Activated T-cell treated with anti-CD3 and anti-CD28 coated beads, Interleukin-2, amount 50 U/mL, for 24 hours (primary cell): ENCODE data around the gene PSMD11.
"Not testable (repeated sequence)": the region's sequence is repeated elsewhere in the genome, so short reads cannot be mapped to it uniquely, and the experiment has no call there.

Experiments used
- DNase-seq: peaks from one replicate; pipeline ENCODE4 v3.0.0-alpha.2; 2020
- H3K27ac Mint-ChIP-seq: 2 replicates; pipeline ENCODE4 v1.8.0; 2020; ENCODE audit warnings: mild to moderate bottlenecking, mixed read lengths
- H3K27me3 Mint-ChIP-seq: 2 replicates; pipeline ENCODE4 v1.8.0; 2020; ENCODE audit warnings: mixed read lengths
- H3K36me3 Mint-ChIP-seq: 2 replicates; pipeline ENCODE4 v1.8.0; 2020; ENCODE audit warnings: low read depth, mixed read lengths
- H3K4me1 Mint-ChIP-seq: 2 replicates; pipeline ENCODE4 v1.8.0; 2020; ENCODE audit warnings: low read depth, mixed read lengths
- H3K4me3 Mint-ChIP-seq: 2 replicates; pipeline ENCODE4 v1.8.0; 2020; ENCODE audit warnings: mild to moderate bottlenecking, moderate library complexity, mixed read lengths
- H3K9me3 Mint-ChIP-seq: 2 replicates; pipeline ENCODE4 v1.8.0; 2020; ENCODE audit warnings: mixed read lengths

The PSMD11 gene

GRCh38 chr17:32520104-32520701, 75.9 kb downstream of the PSMD11 start:
- H3K36me3 Mint-ChIP-seq, result no peaks in the 10 kb centered on the region
- no peaks in the 10 kb centered on the region for H3K9me3 Mint-ChIP-seq
- DNase-seq, result peak; percentile 55
- peak overlapping the region; percentile 84 for H3K27ac Mint-ChIP-seq
- H3K27me3 Mint-ChIP-seq, result no peaks in the 10 kb centered on the region
- peaks cover 86% of the 10 kb centered on the region for H3K4me1 Mint-ChIP-seq
- H3K4me3 Mint-ChIP-seq, result peak overlapping the region; percentile 73

DNA sequence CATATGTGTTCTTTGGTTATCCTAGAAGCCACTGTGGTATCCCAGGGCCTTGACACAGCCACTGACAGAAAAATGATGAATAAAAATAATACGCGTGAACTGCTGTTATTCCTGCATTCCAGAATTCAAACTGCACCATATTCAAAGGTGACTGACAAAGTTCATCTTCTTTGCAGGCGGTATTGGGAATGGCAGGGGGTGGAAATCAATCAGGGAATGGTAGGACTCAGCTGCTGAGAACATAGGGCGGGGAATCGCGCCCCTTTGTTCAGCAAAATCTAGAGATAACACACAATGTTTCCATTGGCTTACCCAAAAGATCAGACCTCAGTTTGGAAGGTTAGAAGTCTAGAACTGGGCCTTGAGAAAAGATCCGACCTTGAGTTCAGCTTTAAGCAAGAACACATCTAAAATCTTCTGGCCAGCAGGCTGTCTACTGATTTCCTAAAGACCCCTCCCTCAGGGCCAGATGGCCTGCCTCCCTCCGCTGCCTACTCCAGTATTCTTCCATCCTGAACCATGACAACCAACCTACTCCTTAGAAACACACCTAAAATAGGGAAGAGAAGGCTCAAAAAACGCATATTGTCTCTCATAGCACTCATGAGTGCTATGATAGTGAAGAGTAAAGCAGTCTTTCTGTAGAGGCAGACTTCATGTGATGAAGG, 76.6 kb downstream of the PSMD11 start:
- Mint-ChIP-seq H3K4me3 (peak overlapping the region; percentile 73), H3K27ac (peak overlapping the region; percentile 84), H3K36me3 (no peaks in the 10 kb centered on the region), H3K9me3 (no peaks in the 10 kb centered on the region), H3K27me3 (no peaks in the 10 kb centered on the region), H3K4me1 (peaks cover 83% of the 10 kb centered on the region)
- DNase-seq, result no peak

DNA sequence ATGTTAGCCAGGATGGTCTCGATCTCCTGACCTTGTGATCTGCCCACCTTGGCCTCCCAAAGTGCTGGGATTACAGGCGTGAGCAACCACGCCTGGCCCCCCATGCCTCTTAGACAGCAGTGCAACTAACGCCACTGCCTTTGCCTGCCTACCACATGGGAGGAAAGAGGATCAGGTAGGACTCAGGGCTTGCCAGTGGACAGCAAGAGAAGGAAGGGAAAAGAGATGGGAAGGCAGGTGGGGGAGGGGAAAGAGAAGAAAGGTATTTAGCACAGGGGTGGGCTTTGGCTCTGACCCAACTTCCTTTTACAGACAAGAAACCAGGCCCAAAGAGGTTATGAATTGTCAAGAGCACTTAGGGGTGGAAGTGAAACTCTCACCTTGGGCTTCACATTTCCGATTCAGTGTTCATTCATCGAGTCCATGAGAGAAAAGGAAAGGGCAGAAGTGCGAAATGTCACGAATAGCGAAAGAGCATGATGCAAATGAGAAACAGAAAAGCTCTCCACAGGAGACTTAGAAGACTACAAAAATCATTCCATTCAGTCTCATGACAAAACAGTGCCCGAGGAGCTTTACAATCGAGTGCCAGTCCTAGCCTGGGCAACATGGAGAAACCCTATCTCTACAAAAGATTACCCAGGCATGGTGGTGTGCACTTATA, 78.8 kb downstream of the PSMD11 start:
- DNase-seq, result peak; percentile 66
- peaks cover 3% of the 10 kb centered on the region for H3K27me3 Mint-ChIP-seq
- H3K36me3 Mint-ChIP-seq, result no peaks in the 10 kb centered on the region
- H3K4me1 Mint-ChIP-seq, result peaks cover 67% of the 10 kb centered on the region
- no peaks in the 10 kb centered on the region for H3K9me3 Mint-ChIP-seq
- peak overlapping the region; percentile 99 for H3K27ac Mint-ChIP-seq
- peak overlapping the region; percentile 70 for H3K4me3 Mint-ChIP-seq

DNA sequence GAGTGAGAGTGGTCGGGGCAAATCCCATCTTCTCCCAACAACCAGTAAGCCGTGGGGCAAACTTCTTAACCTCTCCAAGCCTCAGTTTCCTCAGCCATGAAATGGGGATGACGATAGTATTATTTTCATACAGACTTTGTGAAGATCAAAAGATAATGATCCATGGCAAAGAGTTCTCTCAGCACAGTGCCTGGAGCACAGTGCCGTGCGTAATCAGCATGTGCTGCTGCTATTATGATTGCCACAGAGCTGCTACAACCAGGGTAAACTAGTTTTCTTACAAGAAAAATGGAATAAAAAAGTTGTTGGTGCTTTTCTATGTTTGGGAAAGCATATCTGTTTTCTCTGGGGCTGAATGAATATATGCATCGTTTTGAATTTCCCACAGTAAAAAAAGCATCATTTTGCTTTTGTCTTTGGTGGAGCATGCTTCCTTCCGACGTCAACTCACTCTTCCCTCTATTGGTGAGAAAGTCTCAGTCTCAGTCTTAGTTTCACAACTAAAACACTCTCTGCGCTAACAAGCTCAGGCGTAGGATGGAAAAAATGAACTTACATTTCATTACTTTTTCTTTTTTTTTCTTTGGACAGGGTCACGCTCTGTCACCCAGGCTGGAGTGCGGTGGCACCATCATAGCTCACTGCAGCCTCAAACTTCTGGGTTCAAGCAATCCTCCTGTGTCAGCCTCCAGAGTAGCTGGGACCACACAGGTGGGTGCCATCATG, 79.7 kb downstream of the PSMD11 start:
- Mint-ChIP-seq H3K36me3 (no peaks in the 10 kb centered on the region), H3K4me3 (peak overlapping the region; percentile 70), H3K27me3 (peaks cover 3% of the 10 kb centered on the region), H3K4me1 (peaks cover 67% of the 10 kb centered on the region), H3K27ac (peak overlapping the region; percentile 99), H3K9me3 (no peaks in the 10 kb centered on the region)
- DNase-seq, result peak; percentile 60

DNA sequence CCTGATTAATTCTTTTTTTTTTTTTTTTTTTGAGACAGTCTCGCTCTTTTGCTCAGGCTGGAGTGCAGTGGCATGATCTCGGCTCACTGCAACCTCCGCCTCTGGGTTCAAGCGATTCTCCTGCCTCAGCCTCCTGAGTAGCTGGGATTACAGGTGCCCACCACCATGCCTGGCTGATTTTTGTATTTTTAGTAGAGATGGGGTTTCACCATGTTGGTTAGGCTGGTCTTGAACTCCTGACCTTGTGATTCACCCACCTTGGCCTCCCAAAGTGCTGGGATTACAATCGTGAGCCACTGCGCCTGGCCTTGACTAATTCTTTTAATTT, 80.2 kb downstream of the PSMD11 start:
- not testable (repeated sequence) for DNase-seq, H3K9me3 Mint-ChIP-seq, H3K36me3 Mint-ChIP-seq, H3K27me3 Mint-ChIP-seq, H3K4me3 Mint-ChIP-seq
- H3K4me1 Mint-ChIP-seq, result peaks cover 67% of the 10 kb centered on the region
- H3K27ac Mint-ChIP-seq, result peak overlapping the region; percentile 99

DNA sequence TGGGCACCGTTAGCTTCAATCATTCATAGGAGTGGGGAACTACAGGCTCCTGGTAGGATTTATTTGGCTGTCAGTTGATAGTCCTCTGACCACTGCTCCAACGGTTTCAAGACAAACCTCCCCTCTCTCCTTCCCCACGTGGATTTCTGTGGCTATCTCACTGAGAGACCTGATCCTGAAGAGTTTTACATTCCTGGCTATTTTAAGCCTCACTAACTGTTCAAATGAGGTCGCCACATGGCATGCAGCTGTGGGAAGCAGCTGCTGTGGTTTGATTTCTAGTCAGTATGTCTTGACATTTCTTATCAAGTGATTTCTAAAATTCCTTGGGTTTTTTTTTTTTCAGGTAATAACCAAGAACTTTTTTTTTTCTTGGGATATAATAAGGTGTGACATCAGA, 80.8 kb downstream of the PSMD11 start:
- Mint-ChIP-seq H3K27me3 (peaks cover 3% of the 10 kb centered on the region), H3K4me1 (peaks cover 61% of the 10 kb centered on the region), H3K36me3 (no peaks in the 10 kb centered on the region), H3K27ac (peak overlapping the region; percentile 15), H3K4me3 (no peak overlapping the region), H3K9me3 (no peaks in the 10 kb centered on the region)
- no peak for DNase-seq

GRCh38 chr17:32527146-32527545, 82.8 kb downstream of the PSMD11 start:
- H3K9me3 Mint-ChIP-seq, result no peaks in the 10 kb centered on the region
- H3K4me3 Mint-ChIP-seq, result no peak overlapping the region
- H3K27me3 Mint-ChIP-seq, result peaks cover 3% of the 10 kb centered on the region
- no peak overlapping the region for H3K27ac Mint-ChIP-seq
- peaks cover 45% of the 10 kb centered on the region for H3K4me1 Mint-ChIP-seq
- no peaks in the 10 kb centered on the region for H3K36me3 Mint-ChIP-seq
- no peak for DNase-seq

DNA sequence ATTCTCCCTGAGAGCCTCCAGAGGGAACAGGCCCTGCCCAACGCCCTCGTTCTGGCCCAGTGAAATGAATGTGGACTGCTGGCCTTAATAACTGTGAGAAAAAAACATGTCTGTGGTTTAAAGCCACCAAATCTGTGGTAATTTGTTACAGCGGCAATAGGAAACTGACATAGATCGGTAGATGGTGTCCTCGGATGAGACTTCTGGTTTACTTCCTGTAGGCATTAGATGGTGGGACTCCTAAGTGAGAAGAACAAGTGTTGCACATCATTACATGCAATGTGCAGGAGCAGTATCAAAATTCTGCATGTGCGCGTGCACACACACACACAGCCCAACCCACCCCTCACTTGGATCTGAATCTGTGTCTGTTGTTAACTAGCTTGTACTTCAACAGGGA, 84.5 kb downstream of the PSMD11 start:
- H3K4me1 Mint-ChIP-seq, result peaks cover 35% of the 10 kb centered on the region
- H3K4me3 Mint-ChIP-seq, result no peak overlapping the region
- DNase-seq, result no peak
- peaks cover 3% of the 10 kb centered on the region for H3K27me3 Mint-ChIP-seq
- H3K9me3 Mint-ChIP-seq, result no peaks in the 10 kb centered on the region
- H3K36me3 Mint-ChIP-seq, result no peaks in the 10 kb centered on the region
- H3K27ac Mint-ChIP-seq, result no peak overlapping the region

- Mint-ChIP-seq H3K36me3 (no peaks in the 10 kb centered on the region), H3K4me1 (peaks cover 30% of the 10 kb centered on the region), H3K27me3 (peaks cover 3% of the 10 kb centered on the region), H3K27ac (no peak overlapping the region), H3K4me3 (no peak overlapping the region), H3K9me3 (no peaks in the 10 kb centered on the region)
- DNase-seq, result no peak
Measured at GRCh38 chr17:32529604-32530003, 85.3 kb downstream of the PSMD11 start.
